ENCODE measurements around the gene FIG4. TPM values are rescaled to one million over a fixed set of nuclear protein-coding genes. Genes with fewer than 3 reads are reported as not detected.
"Not testable (repeated sequence)": the region's sequence is repeated elsewhere in the genome, so short reads cannot be mapped to it uniquely, and the experiment has no call there.

The FIG4 gene
- polyA plus RNA-seq, 1 donor (not counting 4 experiments of a cell fraction or from before 2014, with no cell fraction given) = 12.8 TPM

DNA sequence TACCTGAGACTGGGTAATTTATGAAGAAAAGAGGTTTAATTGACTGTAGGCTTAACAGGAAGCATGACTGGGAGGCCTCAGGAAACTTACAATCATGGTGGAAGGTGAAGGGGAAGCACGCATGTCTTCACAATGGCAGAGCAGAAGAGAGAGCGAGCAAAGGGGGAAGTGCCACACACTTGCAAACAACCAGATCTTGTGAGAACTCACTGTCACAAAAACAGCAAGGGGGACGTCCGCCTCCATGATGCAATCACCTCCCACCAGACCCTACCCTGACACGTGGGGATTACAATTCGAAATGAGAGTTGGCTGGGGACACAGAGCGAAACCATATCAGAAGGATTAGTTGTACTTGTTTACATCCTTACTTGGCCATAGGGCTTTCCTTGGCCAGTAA lies 49.7 kb downstream of the FIG4 start:
- H3K4me3 ChIP-seq (ENCODE audit: control insufficient read depth in 2 of 3, extremely low read depth in 1 of 3, insufficient read depth in 2 of 3, low read depth in 1 of 3, low read length in 3 of 3) = no peak overlapping the region
- dilution Hi-C loops (cut with MboI; ENCODE audit: extremely low pct_ligation_motif_present, low sequenced_read_pairs) = no loop called here

GRCh38 chr6:109743739-109744138 lies 52.6 kb downstream of the FIG4 start:
- Histone ChIP-seq H2AFZ (ENCODE audit: control insufficient read depth, low read length) (peak overlapping the region; percentile 42), H3K27ac (ENCODE audit: control insufficient read depth, insufficient read depth, low read length) (no peak overlapping the region), H3K79me2 (ENCODE audit: control insufficient read depth, insufficient read depth, low read length) (no peaks in the 10 kb centered on the region), H3K4me3 (ENCODE audit: control insufficient read depth in 2 of 3, extremely low read depth in 1 of 3, insufficient read depth in 2 of 3, low read depth in 1 of 3, low read length in 3 of 3) (no peak overlapping the region), H3K27me3 (ENCODE audit: control insufficient read depth, extremely low read depth, insufficient read depth, low read length) (no peaks in the 10 kb centered on the region), H4K20me1 (ENCODE audit: control insufficient read depth, extremely low read depth, insufficient read depth, low read length) (no peaks in the 10 kb centered on the region), H3K9me3 (ENCODE audit: control insufficient read depth, low read depth, low read length) (no peaks in the 10 kb centered on the region), H3K36me3 (ENCODE audit: control insufficient read depth in 2 of 2, extremely low read depth in 1 of 2, insufficient read depth in 2 of 2, low read length in 2 of 2) (no peaks in the 10 kb centered on the region), H3K9ac (ENCODE audit: control insufficient read depth, extremely low read depth, insufficient read depth, low read length) (no peak overlapping the region), H3K9me1 (ENCODE audit: control insufficient read depth, extremely low read depth, insufficient read depth, low read length) (no peaks in the 10 kb centered on the region), H3K4me2 (ENCODE audit: control insufficient read depth, extremely low read depth, insufficient read depth, low read depth, low read length) (peak overlapping the region; percentile 16), H3K4me1 (ENCODE audit: control insufficient read depth, extremely low read depth, insufficient read depth, low read length) (peaks cover 9% of the 10 kb centered on the region)
- DNase-seq (ENCODE audit: low read depth, low spot score) = no peak
- dilution Hi-C loops (cut with MboI; ENCODE audit: extremely low pct_ligation_motif_present, low sequenced_read_pairs) = no loop called here
- FAIRE-seq = peak; percentile 72
- no peak for TF ChIP-seq EZH2 (IDR thresholded peaks at IDR 0.05; ENCODE audit: low read length)
- TF ChIP-seq, protein P1, sequence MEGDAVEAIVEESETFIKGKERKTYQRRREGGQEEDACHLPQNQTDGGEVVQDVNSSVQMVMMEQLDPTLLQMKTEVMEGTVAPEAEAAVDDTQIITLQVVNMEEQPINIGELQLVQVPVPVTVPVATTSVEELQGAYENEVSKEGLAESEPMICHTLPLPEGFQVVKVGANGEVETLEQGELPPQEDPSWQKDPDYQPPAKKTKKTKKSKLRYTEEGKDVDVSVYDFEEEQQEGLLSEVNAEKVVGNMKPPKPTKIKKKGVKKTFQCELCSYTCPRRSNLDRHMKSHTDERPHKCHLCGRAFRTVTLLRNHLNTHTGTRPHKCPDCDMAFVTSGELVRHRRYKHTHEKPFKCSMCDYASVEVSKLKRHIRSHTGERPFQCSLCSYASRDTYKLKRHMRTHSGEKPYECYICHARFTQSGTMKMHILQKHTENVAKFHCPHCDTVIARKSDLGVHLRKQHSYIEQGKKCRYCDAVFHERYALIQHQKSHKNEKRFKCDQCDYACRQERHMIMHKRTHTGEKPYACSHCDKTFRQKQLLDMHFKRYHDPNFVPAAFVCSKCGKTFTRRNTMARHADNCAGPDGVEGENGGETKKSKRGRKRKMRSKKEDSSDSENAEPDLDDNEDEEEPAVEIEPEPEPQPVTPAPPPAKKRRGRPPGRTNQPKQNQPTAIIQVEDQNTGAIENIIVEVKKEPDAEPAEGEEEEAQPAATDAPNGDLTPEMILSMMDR (optimal IDR thresholded peaks at IDR 0.05 in 1 of 3, IDR thresholded peaks at IDR 0.05 in 1 of 3, conservative IDR thresholded peaks at IDR 0.05 in 1 of 3; ENCODE audit: extremely low read depth in 1 of 3, insufficient read depth in 2 of 3, low read length in 3 of 3) = no peak

More for the DNA sequence above, 49.7 kb downstream of the FIG4 start:
- no peaks in the 10 kb centered on the region for H4K20me1 ChIP-seq (ENCODE audit: control insufficient read depth, extremely low read depth, insufficient read depth, low read length)
- no peaks in the 10 kb centered on the region for H3K79me2 ChIP-seq (ENCODE audit: control insufficient read depth, insufficient read depth, low read length)
- FAIRE-seq (no peak), DNase-seq (ENCODE audit: low read depth, low spot score) (no peak)
- H3K27me3 ChIP-seq (ENCODE audit: control insufficient read depth, extremely low read depth, insufficient read depth, low read length) = no peaks in the 10 kb centered on the region
- no peaks in the 10 kb centered on the region for H3K9me1 ChIP-seq (ENCODE audit: control insufficient read depth, extremely low read depth, insufficient read depth, low read length)
- H3K36me3 ChIP-seq (ENCODE audit: control insufficient read depth in 2 of 2, extremely low read depth in 1 of 2, insufficient read depth in 2 of 2, low read length in 2 of 2) = no peaks in the 10 kb centered on the region
- no peak overlapping the region for H3K9ac ChIP-seq (ENCODE audit: control insufficient read depth, extremely low read depth, insufficient read depth, low read length)
- no peaks in the 10 kb centered on the region for H3K9me3 ChIP-seq (ENCODE audit: control insufficient read depth, low read depth, low read length)
- H2AFZ ChIP-seq (ENCODE audit: control insufficient read depth, low read length) = no peak overlapping the region
- no peak overlapping the region for H3K27ac ChIP-seq (ENCODE audit: control insufficient read depth, insufficient read depth, low read length)
- H3K4me1 ChIP-seq (ENCODE audit: control insufficient read depth, extremely low read depth, insufficient read depth, low read length) = peaks cover 9% of the 10 kb centered on the region
- TF ChIP-seq EZH2 (IDR thresholded peaks at IDR 0.05; ENCODE audit: low read length) = no peak
- TF ChIP-seq, protein P1 (optimal IDR thresholded peaks at IDR 0.05 in 1 of 3, IDR thresholded peaks at IDR 0.05 in 1 of 3, conservative IDR thresholded peaks at IDR 0.05 in 1 of 3; ENCODE audit: extremely low read depth in 1 of 3, insufficient read depth in 2 of 3, low read length in 3 of 3) = no peak
- no peak overlapping the region for H3K4me2 ChIP-seq (ENCODE audit: control insufficient read depth, extremely low read depth, insufficient read depth, low read depth, low read length)

GRCh38 chr6:109744779-109745178 lies 53.7 kb downstream of the FIG4 start:
- dilution Hi-C loops (cut with MboI; ENCODE audit: extremely low pct_ligation_motif_present, low sequenced_read_pairs) = not testable (repeated sequence)

More at GRCh38 chr6:109744779-109745178, 53.7 kb downstream of the FIG4 start:
- H4K20me1 ChIP-seq (ENCODE audit: control insufficient read depth, extremely low read depth, insufficient read depth, low read length); H3K4me1 ChIP-seq (ENCODE audit: control insufficient read depth, extremely low read depth, insufficient read depth, low read length); H3K9me1 ChIP-seq (ENCODE audit: control insufficient read depth, extremely low read depth, insufficient read depth, low read length); H3K79me2 ChIP-seq (ENCODE audit: control insufficient read depth, insufficient read depth, low read length); H2AFZ ChIP-seq (ENCODE audit: control insufficient read depth, low read length); H3K9me3 ChIP-seq (ENCODE audit: control insufficient read depth, low read depth, low read length); H3K27me3 ChIP-seq (ENCODE audit: control insufficient read depth, extremely low read depth, insufficient read depth, low read length); DNase-seq (ENCODE audit: low read depth, low spot score); H3K4me3 ChIP-seq (ENCODE audit: control insufficient read depth in 2 of 3, extremely low read depth in 1 of 3, insufficient read depth in 2 of 3, low read depth in 1 of 3, low read length in 3 of 3); H3K27ac ChIP-seq (ENCODE audit: control insufficient read depth, insufficient read depth, low read length); H3K4me2 ChIP-seq (ENCODE audit: control insufficient read depth, extremely low read depth, insufficient read depth, low read depth, low read length); H3K36me3 ChIP-seq (ENCODE audit: control insufficient read depth in 2 of 2, extremely low read depth in 1 of 2, insufficient read depth in 2 of 2, low read length in 2 of 2); H3K9ac ChIP-seq (ENCODE audit: control insufficient read depth, extremely low read depth, insufficient read depth, low read length); FAIRE-seq: not testable (repeated sequence)
